H1 (cell line): ENCODE measurements around the gene CAPN15. TPM values are rescaled to one million over a fixed set of nuclear protein-coding genes. Genes with fewer than 3 reads are reported as not detected.

Source experiments
- CTCF ChIA-PET: fragments of 300-600 bp; sonication (Branson Sonifier 250); formaldehyde crosslinking; loops from one replicate; lab custom pipeline; 2021; ENCODE audit not compliant: partially characterized antibody; lab: Charles Lee
- POLR2A ChIA-PET: fragments of 300-600 bp; sonication (Branson Sonifier 250); formaldehyde crosslinking; loops from one replicate; lab custom pipeline; 2021; ENCODE audit warnings: inconsistent platforms; ENCODE audit not compliant: partially characterized antibody; lab: Charles Lee
- DNase-seq, 2 experiments: peaks; one replicate each; pipeline versions ENCODE4 v3.0.0 to v3.0.0-alpha.2; 2010 to 2022; ENCODE audit warnings: low spot score in 2 of 2, low read depth in 1 of 2, mixed read lengths in 1 of 2
- FAIRE-seq: peaks from 2 replicates; lab custom pipeline; 2011; peaks lifted over from hg19 to GRCh38; lab: Jason Lieb, UNC
- H2AFZ ChIP-seq: 2 replicates; pipeline ENCODE4 v1.8.1; 2012; ENCODE audit warnings: low read length, inconsistent platforms
- H2AK5ac ChIP-seq: 2 replicates; pipeline ENCODE4 v1.6.1; 2013; ENCODE audit warnings: low read depth, low read length
- H2BK120ac ChIP-seq: replicated peaks from 2 replicates; pipeline ENCODE3; 2013; ENCODE audit warnings: low read depth, low read length, inconsistent platforms
- H2BK12ac ChIP-seq: 2 replicates; pipeline ENCODE4 v1.6.1; 2013; ENCODE audit warnings: low read depth, low read length
- H2BK15ac ChIP-seq: 2 replicates; pipeline ENCODE4 v1.6.1; 2013; ENCODE audit warnings: low read length
- H2BK20ac ChIP-seq: 2 replicates; pipeline ENCODE4 v1.6.1; 2013; ENCODE audit warnings: low read length
- H2BK5ac ChIP-seq: 2 replicates; pipeline ENCODE4 v1.6.1; 2013; ENCODE audit warnings: low read depth, low read length
- H3K14ac ChIP-seq: 2 replicates; pipeline ENCODE4 v1.6.1; 2013; ENCODE audit warnings: inconsistent platforms; ENCODE audit not compliant: insufficient read length
- H3K18ac ChIP-seq: 2 replicates; pipeline ENCODE4 v1.6.1; 2013; ENCODE audit warnings: low read length; ENCODE audit errors: extremely low read depth
- H3K23ac ChIP-seq: 2 replicates; pipeline ENCODE4 v1.6.1; 2013; ENCODE audit warnings: inconsistent platforms; ENCODE audit not compliant: insufficient read length
- H3K23me2 ChIP-seq: 2 replicates; pipeline ENCODE4 v1.6.1; 2013; ENCODE audit warnings: low read depth, low read length
- H3K27ac ChIP-seq: 2 replicates; pipeline ENCODE4 v1.6.1; 2011; ENCODE audit warnings: low read depth, low read length, inconsistent platforms
- H3K27me3 ChIP-seq, 4 experiments: replicated peaks in 1 of 4; 1 replicate in 1 of 4; 2 replicates in 3 of 4; pipeline versions ENCODE4 v1.6.1 to v1.8.1; 2011 to 2013; ENCODE audit warnings: low read length in 3 of 4, mild to moderate bottlenecking in 3 of 4, inconsistent platforms in 2 of 4, mixed read lengths in 2 of 4, moderate library complexity in 1 of 4; ENCODE audit not compliant: control insufficient read depth in 3 of 4, insufficient read depth in 3 of 4; ENCODE audit errors: extremely low read depth in 1 of 4
- H3K36me3 ChIP-seq, 4 experiments: 2 replicates each; pipeline versions ENCODE4 v1.6.1 to v1.8.1; 2011 to 2013; ENCODE audit warnings: mild to moderate bottlenecking in 4 of 4, low read length in 3 of 4, moderate library complexity in 2 of 4, control low read depth in 1 of 4, inconsistent platforms in 1 of 4; ENCODE audit not compliant: insufficient read depth in 4 of 4, control insufficient read depth in 2 of 4
- H3K4ac ChIP-seq: replicated peaks from 2 replicates; pipeline ENCODE3; 2013; ENCODE audit warnings: low read length, low read depth, mixed read lengths, inconsistent platforms; ENCODE audit not compliant: insufficient read length
- H3K4me1 ChIP-seq, 4 experiments: replicated peaks in 1 of 4; 1 replicate in 1 of 4; 2 replicates in 3 of 4; pipeline versions ENCODE4 v1.6.1 to v1.8.1; 2011 to 2013; ENCODE audit warnings: low read length in 3 of 4, inconsistent platforms in 2 of 4, mixed read lengths in 1 of 4; ENCODE audit not compliant: insufficient read depth in 4 of 4, control insufficient read depth in 3 of 4
- H3K4me2 ChIP-seq, 2 experiments: 2 replicates each; pipeline versions ENCODE4 v1.6.1 to v1.8.1; 2011 to 2013; ENCODE audit warnings: low read depth in 2 of 2, low read length in 2 of 2, control low read depth in 1 of 2, inconsistent platforms in 1 of 2, mild to moderate bottlenecking in 1 of 2; ENCODE audit not compliant: insufficient read depth in 1 of 2
- H3K4me3 ChIP-seq, 4 experiments: fragments of 200-600, 300-600 bp in 1 of 4; sonication (generic), shearing (Covaris generic), sonication (Bioruptor Twin) in 1 of 4; 2 replicates each; pipeline versions ENCODE4 v1.5.1 to v1.8.1; 2011 to 2016; ENCODE audit warnings: low read length in 4 of 4, low read depth in 3 of 4, control low read depth in 2 of 4, inconsistent platforms in 2 of 4, mild to moderate bottlenecking in 2 of 4, mixed read lengths in 1 of 4, moderate library complexity in 1 of 4; ENCODE audit not compliant: insufficient read depth in 2 of 4; ENCODE audit errors: extremely low read depth in 1 of 4
- H3K56ac ChIP-seq: replicated peaks from 2 replicates; pipeline ENCODE3; 2013; ENCODE audit warnings: low read depth, mild to moderate bottlenecking, mixed read lengths, low read length, inconsistent platforms; ENCODE audit not compliant: insufficient read length
- H3K79me1 ChIP-seq: 2 replicates; pipeline ENCODE4 v1.6.1; 2013; ENCODE audit warnings: low read depth, low read length, control low read depth
- H3K79me2 ChIP-seq, 2 experiments: 2 replicates each; pipeline versions ENCODE4 v1.6.1 to v1.8.1; 2012 to 2013; ENCODE audit warnings: low read length in 2 of 2, mild to moderate bottlenecking in 2 of 2, inconsistent platforms in 1 of 2; ENCODE audit not compliant: insufficient read depth in 2 of 2, control insufficient read depth in 1 of 2
- H3K9ac ChIP-seq, 4 experiments: replicated peaks in 1 of 4; 1 replicate in 1 of 4; 2 replicates in 3 of 4; pipeline versions ENCODE4 v1.6.1 to v1.8.1; 2011 to 2013; ENCODE audit warnings: low read depth in 3 of 4, low read length in 3 of 4, control low read depth in 2 of 4, mild to moderate bottlenecking in 2 of 4, moderate library complexity in 2 of 4, inconsistent platforms in 1 of 4; ENCODE audit errors: extremely low read depth in 1 of 4
- H3K9me3 ChIP-seq, 2 experiments: 2 replicates each; pipeline versions ENCODE4 v1.6.1 to v1.8.1; 2012 to 2013; ENCODE audit warnings: mild to moderate bottlenecking in 2 of 2, moderate library complexity in 2 of 2, control low read depth in 1 of 2, inconsistent platforms in 1 of 2, low read depth in 1 of 2, low read length in 1 of 2, mixed read lengths in 1 of 2; ENCODE audit not compliant: insufficient read depth in 2 of 2
- H4K20me1 ChIP-seq, 2 experiments: replicated peaks in 1 of 2; 2 replicates each; pipeline versions ENCODE3 to v1.8.1; 2011 to 2013; ENCODE audit warnings: inconsistent platforms in 2 of 2, low read length in 2 of 2, mild to moderate bottlenecking in 1 of 2; ENCODE audit not compliant: insufficient read depth in 2 of 2, control insufficient read depth in 1 of 2
- H4K5ac ChIP-seq: 2 replicates; pipeline ENCODE4 v1.6.1; 2013; ENCODE audit warnings: low read length, low read depth, mixed read lengths, inconsistent platforms; ENCODE audit not compliant: insufficient read length
- H4K8ac ChIP-seq: 2 replicates; pipeline ENCODE4 v1.8.0; 2013; ENCODE audit warnings: mild to moderate bottlenecking, moderate library complexity, low read length, inconsistent platforms; ENCODE audit not compliant: insufficient read depth; ENCODE audit errors: extremely low read depth
- H4K91ac ChIP-seq: replicated peaks from 2 replicates; pipeline ENCODE3; 2013; ENCODE audit warnings: low read length, mixed read lengths, inconsistent platforms; ENCODE audit not compliant: insufficient read length
- MAFK ChIP-seq: IDR thresholded peaks from 2 replicates; pipeline ENCODE4 v1.6.1; 2012; ENCODE audit warnings: low read depth, mild to moderate bottlenecking, improper control_type of control experiment, low read length
- SAP30 ChIP-seq: fragments of 300-600 bp; sonication (generic); IDR thresholded peaks from 2 replicates; pipeline ENCODE4 v1.7.1; 2012; ENCODE audit warnings: low read length, moderate library complexity, mild to moderate bottlenecking, inconsistent platforms; ENCODE audit not compliant: insufficient read depth, insufficient replicate concordance
- WGBS, 2 experiments: shearing (Covaris generic) in 1 of 2; methylation state at CpG; one replicate each; pipeline versions ENCODE4 v1.1.6 to v1.1.7; 2013 to 2015; ENCODE audit warnings: low lambda C conversion rate in 2 of 2, mixed read lengths in 2 of 2, inconsistent platforms in 1 of 2, low coverage in 1 of 2, missing lambda C conversion rate in 1 of 2; ENCODE audit not compliant: insufficient replicate concordance in 2 of 2, insufficient coverage in 1 of 2, insufficient read length in 1 of 2; ENCODE audit errors: extremely low coverage in 1 of 2, missing lambda C conversion rate in 1 of 2; 5-methylcytosine and 5-hydroxymethylcytosine counted together
- polyA plus RNA-seq, 7 experiments: library from polyadenylated mRNA; depleted of rRNA in 3 of 7; stranded (reverse) in 5 of 7; unstranded in 2 of 7; fragments of >200 nt in 5 of 7; fragments of 200-250 nt in 2 of 7; gene quantifications; 1 replicate in 5 of 7; 2 replicates in 1 of 7; 4 replicates in 1 of 7; pipeline versions ENCODE4 v1.2.1 to v1.2.3, GENCODE V29; 2011 to 2013; ENCODE audit warnings: missing spikeins in 2 of 7, mixed read lengths in 2 of 7
- total RNA-seq: library from RNA; stranded (reverse); fragmentation: NEBNext Ultra II Directional; extraction: Animal tissue kit (Norgen Biotek cat#: 25700); gene quantifications from 2 replicates; pipeline ENCODE4 v1.2.1, GENCODE V29; 2021

CAPN15 gene
- total and polyA plus RNA-seq, 2 of the 8 experiments (the other 6 are each of a cell fraction or from before 2014, with no cell fraction given): 38.9 to 76.9 TPM

DNA sequence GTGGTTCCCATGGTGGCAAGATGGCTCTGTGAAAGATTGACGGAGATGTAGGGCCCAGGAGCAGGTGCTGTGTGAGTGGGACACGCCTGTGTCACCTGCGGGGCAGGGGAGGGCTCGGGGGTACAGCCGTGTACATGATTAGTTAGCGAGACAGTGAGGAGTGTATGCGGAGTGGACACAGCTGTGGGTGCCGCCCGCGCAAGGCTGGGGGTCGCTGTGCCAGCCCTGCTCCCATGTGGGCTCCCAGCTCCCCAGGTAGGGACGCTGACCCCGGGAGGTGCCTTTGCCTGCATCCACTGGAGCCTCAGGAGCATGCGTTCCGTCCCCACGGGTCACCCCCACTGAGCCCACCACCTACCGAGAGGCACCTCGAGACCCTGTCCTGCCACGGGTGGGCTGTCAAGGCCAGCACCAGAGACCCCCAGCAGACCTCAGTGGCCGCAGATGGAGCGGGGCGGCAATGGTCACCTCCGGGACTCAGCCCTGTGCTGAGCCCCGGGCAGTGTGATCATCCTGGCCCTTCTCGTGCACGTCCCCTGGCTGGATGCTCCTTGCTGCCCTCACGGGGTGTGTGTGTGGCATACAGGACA is 7.4 kb downstream of the CAPN15 start:
- H4K20me1 ChIP-seq: peaks cover 7 to 34% of the 10 kb centered on the region in 2 experiments
- no peak overlapping the region; the same call in 1 of the 2 replicates for H2BK5ac ChIP-seq
- no peak overlapping the region for H4K91ac ChIP-seq
- DNase-seq (no peak), FAIRE-seq (no peak)
- no peak overlapping the region for H3K18ac ChIP-seq
- ChIA-PET CTCF (interaction anchor here (1.6 to 3.0 kb wide), 2 partner anchors 7 to 14 kb away, joined by 6 to 14 read pairs; no protein-coding TSS in a partner anchor), POLR2A (interaction anchor here (0.6 to 1.7 kb wide), 2 partner anchors 21 to 819 kb away, joined by 4 read pairs; no protein-coding TSS in a partner anchor)
- H3K4me3 ChIP-seq: no peak overlapping the region
- peaks cover 18% of the 10 kb centered on the region for H3K79me1 ChIP-seq
- no peaks in the 10 kb centered on the region; a peak in 2 of 7 replicates for H3K4me1 ChIP-seq
- no peak overlapping the region for H2BK12ac ChIP-seq
- H3K23me2 ChIP-seq: no peaks in the 10 kb centered on the region
- no peak overlapping the region for H3K4ac ChIP-seq
- no peak overlapping the region for H3K4me2 ChIP-seq
- no peak overlapping the region for H2BK120ac ChIP-seq
- H2AFZ ChIP-seq: no peak overlapping the region
- H4K8ac ChIP-seq: peak overlapping the region; percentile 68; the same call in 1 of the 2 replicates
- WGBS, 2 experiments: 95% methylated on average over 26 of the region's 27 CpGs; no CpG with 5 or more reads in 1 of the 2 experiments
- no peak overlapping the region for H4K5ac ChIP-seq
- H3K9me3 ChIP-seq: no peaks in the 10 kb centered on the region
- no peak overlapping the region for H3K56ac ChIP-seq
- no peak overlapping the region for H3K23ac ChIP-seq
- peaks cover 0 to 51% of the 10 kb centered on the region in 2 experiments; a peak in 3 of 4 replicates for H3K79me2 ChIP-seq
- H3K9ac ChIP-seq: no peak overlapping the region
- TF ChIP-seq SAP30 (no peak), MAFK (no peak)
- H3K14ac ChIP-seq: no peak overlapping the region
- no peak overlapping the region for H2AK5ac ChIP-seq
- H3K36me3 ChIP-seq: no peaks in the 10 kb centered on the region; a peak in 2 of 8 replicates
- no peak overlapping the region for H2BK15ac ChIP-seq
- H3K27ac ChIP-seq: no peak overlapping the region
- H3K27me3 ChIP-seq: no peaks in the 10 kb centered on the region
- H2BK20ac ChIP-seq: no peak overlapping the region
